Measurements from ENCODE around the gene PJA2.

DNA sequence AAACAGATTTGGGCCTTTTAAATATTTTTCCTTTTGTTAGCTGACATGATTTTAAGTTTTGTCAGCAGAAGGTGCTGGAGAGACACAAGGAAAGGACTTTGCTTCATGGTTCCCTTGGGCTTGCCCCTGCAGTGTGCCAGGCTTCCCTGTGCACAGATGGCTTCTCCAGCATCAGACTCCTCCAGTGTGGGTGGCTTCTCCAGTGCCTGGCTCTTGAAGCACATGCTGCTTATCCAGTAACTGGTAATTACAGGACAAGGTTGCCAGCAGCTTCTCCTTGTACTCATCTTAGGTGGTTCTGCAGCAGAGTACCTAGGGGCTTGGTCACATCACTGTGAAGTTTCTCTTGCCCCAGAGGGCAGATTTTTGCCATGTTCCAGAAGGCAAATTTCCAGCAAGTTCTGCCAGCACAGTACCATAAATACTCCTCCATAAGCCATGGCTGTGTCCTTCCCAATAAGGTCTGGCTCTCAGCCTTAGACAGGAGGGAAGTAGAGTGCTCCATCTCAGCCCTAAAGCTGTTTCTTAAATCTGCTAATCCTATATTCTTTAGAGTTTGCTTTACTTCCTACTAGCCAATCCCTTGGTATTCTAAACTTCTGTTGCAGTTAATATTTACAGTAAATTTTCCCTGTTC is 62.4 kb downstream of the PJA2 start:
- TF ChIP-seq CTCF (IDR thresholded peaks at IDR 0.05) (no peak), POLR2AphosphoS5 (IDR thresholded peaks at IDR 0.05) (no peak), POLR2A (IDR thresholded peaks at IDR 0.05) (no peak), EP300 (IDR thresholded peaks at IDR 0.05) (no peak)

Data from suprapubic skin (tissue), 4 donors.